Activated CD4-positive, alpha-beta T cell treated with anti-CD3 and anti-CD28 coated beads, Interleukin-2, amount 10 ng/mL, durations not matched to agents 7 days and 5 days (primary cell): ENCODE results near the gene BMAL1. TPM values are rescaled to one million over a fixed set of nuclear protein-coding genes. Genes with fewer than 3 reads are reported as not detected.

Source experiments
- CTCF ChIA-PET: fragments of 350-600 bp; sonication (Branson Sonifier 250); formaldehyde crosslinking; loops from one replicate; lab custom pipeline; 2021; ENCODE audit warnings: antibody characterized with exemption; lab: Charles Lee
- POLR2A ChIA-PET: fragments of 350-600 bp; sonication (Branson Sonifier 250); formaldehyde crosslinking; loops from one replicate; lab custom pipeline; 2021; ENCODE audit warnings: antibody characterized with exemption; lab: Charles Lee
- DNase-seq: peaks from one replicate; pipeline ENCODE4 v3.0.0-alpha.2; 2020
- H3K27ac Mint-ChIP-seq: one replicate; pipeline ENCODE4 v1.8.0; 2021; ENCODE audit warnings: mild to moderate bottlenecking, moderate library complexity, mixed read lengths
- H3K27me3 Mint-ChIP-seq: one replicate; pipeline ENCODE4 v1.8.0; 2021; ENCODE audit warnings: mixed read lengths
- H3K36me3 Mint-ChIP-seq: one replicate; pipeline ENCODE4 v1.8.0; 2021; ENCODE audit warnings: low read depth, mixed read lengths
- H3K4me1 Mint-ChIP-seq: one replicate; pipeline ENCODE4 v1.8.0; 2021; ENCODE audit warnings: mixed read lengths
- H3K4me3 Mint-ChIP-seq: one replicate; pipeline ENCODE4 v1.8.0; 2021; ENCODE audit warnings: mild to moderate bottlenecking, moderate library complexity, mixed read lengths
- H3K9me3 Mint-ChIP-seq: one replicate; pipeline ENCODE4 v1.8.0; 2021; ENCODE audit warnings: mixed read lengths
- total RNA-seq, 2 experiments: library from RNA; stranded (reverse); gene quantifications; one replicate each; pipeline ENCODE4 v1.2.3, GENCODE V29; 2021

The BMAL1 gene
- total RNA-seq, 2 experiments from 2014 or later, result 32.0 to 36.9 TPM

DNA sequence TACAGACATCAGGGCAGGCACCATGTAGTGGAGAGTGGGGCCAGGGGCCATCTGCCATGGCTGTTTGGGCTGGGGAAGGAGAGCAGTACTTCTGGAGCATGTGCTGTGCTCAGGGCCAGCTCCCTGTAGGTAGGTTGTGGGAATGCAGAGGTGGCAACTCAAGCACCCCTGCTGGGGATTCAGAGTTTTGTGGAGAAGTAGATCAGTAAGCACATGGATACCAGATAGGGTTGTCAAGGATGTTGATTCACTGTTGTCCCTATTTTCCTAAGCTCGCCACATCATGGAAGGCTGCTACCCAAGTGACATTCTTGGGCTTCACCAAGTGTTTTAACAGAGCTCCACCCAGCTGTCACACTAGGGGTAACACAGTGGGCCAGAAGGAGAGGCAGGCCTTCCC, 67.2 kb downstream of the BMAL1 start:
- Mint-ChIP-seq H3K4me1 (peaks cover 30% of the 10 kb centered on the region), H3K9me3 (no peaks in the 10 kb centered on the region), H3K27ac (no peak overlapping the region), H3K4me3 (no peak overlapping the region), H3K27me3 (no peaks in the 10 kb centered on the region), H3K36me3 (peaks cover 2% of the 10 kb centered on the region)
- POLR2A ChIA-PET, result no interaction called here
- DNase-seq, result no peak
- CTCF ChIA-PET, result interaction anchor here (0.6 to 1.7 kb wide), 5 partner anchors 9 to 161 kb away, joined by 3 to 4 read pairs (median 3); no protein-coding TSS in a partner anchor

- POLR2A ChIA-PET, result no interaction called here
- Mint-ChIP-seq H3K27ac (no peak overlapping the region), H3K4me3 (no peak overlapping the region), H3K36me3 (peaks cover 2% of the 10 kb centered on the region), H3K9me3 (no peaks in the 10 kb centered on the region), H3K4me1 (peaks cover 15% of the 10 kb centered on the region), H3K27me3 (no peaks in the 10 kb centered on the region)
- CTCF ChIA-PET, result interaction anchor here (1.1 kb wide), 1 partner anchor 96 kb away, joined by 3 read pairs; no protein-coding TSS in a partner anchor
- no peak for DNase-seq
Observed at GRCh38 chr11:13346470-13346869, 68.9 kb downstream of the BMAL1 start.

GRCh38 chr11:13347901-13348300, 70.3 kb downstream of the BMAL1 start:
- Mint-ChIP-seq H3K9me3 (no peaks in the 10 kb centered on the region), H3K27me3 (no peaks in the 10 kb centered on the region), H3K4me1 (peaks cover 15% of the 10 kb centered on the region), H3K27ac (peak overlapping the region; percentile 68), H3K36me3 (peaks cover 2% of the 10 kb centered on the region), H3K4me3 (no peak overlapping the region)
- no peak for DNase-seq
- ChIA-PET CTCF (interaction anchor here (1.2 kb wide), 1 partner anchor 9 kb away, joined by 4 read pairs; no protein-coding TSS in a partner anchor), POLR2A (no interaction called here)

DNA sequence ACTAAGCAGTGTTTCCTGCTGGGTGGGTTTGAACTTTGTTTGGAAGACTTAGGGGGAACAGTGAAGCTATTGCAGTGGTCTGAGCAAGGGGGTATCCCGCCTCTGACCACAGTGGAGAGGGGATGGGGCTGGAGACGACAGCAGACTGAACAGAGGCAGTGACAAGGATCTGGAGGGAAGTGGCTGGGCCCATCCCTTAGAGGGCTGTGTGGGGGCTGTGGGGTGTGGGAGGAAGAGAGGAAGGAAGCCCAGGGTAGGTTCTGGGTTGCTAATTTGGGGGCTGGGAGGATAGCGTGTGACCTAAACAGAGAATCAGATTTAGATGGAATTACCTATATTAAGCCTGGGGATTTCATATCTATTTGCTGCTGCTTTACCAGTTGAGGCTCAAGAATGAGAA, 70.7 kb downstream of the BMAL1 start:
- Mint-ChIP-seq H3K9me3 (no peaks in the 10 kb centered on the region), H3K27me3 (no peaks in the 10 kb centered on the region), H3K4me1 (peaks cover 16% of the 10 kb centered on the region), H3K4me3 (no peak overlapping the region), H3K36me3 (peaks cover 2% of the 10 kb centered on the region), H3K27ac (peak overlapping the region; percentile 68)
- ChIA-PET POLR2A (no interaction called here), CTCF (interaction anchor here (1.2 kb wide), 1 partner anchor 9 kb away, joined by 4 read pairs; no protein-coding TSS in a partner anchor)
- DNase-seq, result no peak

- POLR2A ChIA-PET, result no interaction called here
- no peaks in the 10 kb centered on the region for H3K9me3 Mint-ChIP-seq
- CTCF ChIA-PET, result interaction anchor here (0.9 to 1.5 kb wide), 2 partner anchors 10 to 14 kb away, joined by 3 to 9 read pairs; no protein-coding TSS in a partner anchor
Observed at GRCh38 chr11:13349046-13349445, 71.5 kb downstream of the BMAL1 start.

GRCh38 chr11:13349581-13349980, 72.0 kb downstream of the BMAL1 start:
- POLR2A ChIA-PET, result no interaction called here
- Mint-ChIP-seq H3K4me3 (no peak overlapping the region), H3K36me3 (no peaks in the 10 kb centered on the region), H3K27me3 (no peaks in the 10 kb centered on the region), H3K9me3 (no peaks in the 10 kb centered on the region), H3K27ac (no peak overlapping the region), H3K4me1 (peaks cover 18% of the 10 kb centered on the region)
- no peak for DNase-seq
- CTCF ChIA-PET, result interaction anchor here (0.9 to 1.5 kb wide), 2 partner anchors 10 to 14 kb away, joined by 3 to 9 read pairs; no protein-coding TSS in a partner anchor

More at GRCh38 chr11:13349046-13349445, 71.5 kb downstream of the BMAL1 start:
- H3K4me3 Mint-ChIP-seq, result no peak overlapping the region
- H3K36me3 Mint-ChIP-seq, result peaks cover under 1% of the 10 kb centered on the region
- H3K27ac Mint-ChIP-seq, result no peak overlapping the region
- H3K27me3 Mint-ChIP-seq, result no peaks in the 10 kb centered on the region
- H3K4me1 Mint-ChIP-seq, result peaks cover 15% of the 10 kb centered on the region
- no peak for DNase-seq

DNA sequence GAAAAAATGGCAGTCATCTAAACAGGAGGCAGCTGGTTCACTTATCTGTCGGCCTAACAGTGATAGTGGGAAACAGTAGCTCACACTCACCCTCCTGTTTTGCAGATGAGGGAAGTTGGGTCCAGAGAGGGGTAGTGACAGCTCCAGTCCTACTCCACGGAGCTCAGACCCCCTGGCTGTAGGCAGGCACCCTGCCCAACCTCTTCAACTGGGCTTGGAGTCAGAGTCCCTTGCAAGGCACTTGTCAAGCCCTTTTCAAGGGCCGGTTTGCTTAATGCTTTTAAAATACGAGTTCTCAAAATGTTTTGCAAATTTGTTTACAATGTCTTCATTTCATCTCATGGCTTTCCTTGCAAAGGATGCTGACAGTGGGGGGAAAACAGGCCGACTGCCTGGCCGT, 75.1 kb downstream of the BMAL1 start:
- H3K36me3 Mint-ChIP-seq, result peaks cover 11% of the 10 kb centered on the region
- no peak for DNase-seq
- H3K27ac Mint-ChIP-seq, result no peak overlapping the region
- no peaks in the 10 kb centered on the region for H3K9me3 Mint-ChIP-seq
- peaks cover 19% of the 10 kb centered on the region for H3K4me1 Mint-ChIP-seq
- ChIA-PET CTCF (interaction anchor here (1.5 to 2.2 kb wide), 3 partner anchors 13 to 49 kb away, joined by 3 to 6 read pairs (median 4); no protein-coding TSS in a partner anchor), POLR2A (no interaction called here)
- H3K27me3 Mint-ChIP-seq, result no peaks in the 10 kb centered on the region
- H3K4me3 Mint-ChIP-seq, result no peak overlapping the region

DNA sequence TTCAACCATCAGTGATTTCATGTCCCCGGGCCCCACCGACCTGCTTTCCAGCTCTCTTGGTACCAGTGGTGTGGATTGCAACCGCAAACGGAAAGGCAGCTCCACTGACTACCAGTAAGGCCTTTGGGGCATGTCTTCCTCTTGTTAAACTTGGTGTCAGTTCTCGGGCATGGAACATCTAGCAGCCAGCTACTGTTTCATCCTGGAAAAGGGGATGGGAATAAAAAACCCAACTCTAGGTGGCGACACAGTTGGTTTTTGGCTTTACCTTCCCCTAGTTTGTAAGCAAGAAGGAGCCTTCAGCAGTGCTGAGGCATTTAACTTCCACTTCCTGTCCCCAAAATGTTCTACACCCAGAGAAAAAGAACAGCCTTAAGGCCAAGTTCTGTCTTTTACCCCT, 76.7 kb downstream of the BMAL1 start:
- Mint-ChIP-seq H3K4me3 (no peak overlapping the region), H3K4me1 (peaks cover 9% of the 10 kb centered on the region), H3K27me3 (no peaks in the 10 kb centered on the region), H3K9me3 (no peaks in the 10 kb centered on the region), H3K27ac (no peak overlapping the region), H3K36me3 (peaks cover 13% of the 10 kb centered on the region)
- POLR2A ChIA-PET, result no interaction called here
- no peak for DNase-seq
- CTCF ChIA-PET, result interaction anchor here (0.6 to 1.4 kb wide), 3 partner anchors 9 to 58 kb away, joined by 3 read pairs; no protein-coding TSS in a partner anchor

DNA sequence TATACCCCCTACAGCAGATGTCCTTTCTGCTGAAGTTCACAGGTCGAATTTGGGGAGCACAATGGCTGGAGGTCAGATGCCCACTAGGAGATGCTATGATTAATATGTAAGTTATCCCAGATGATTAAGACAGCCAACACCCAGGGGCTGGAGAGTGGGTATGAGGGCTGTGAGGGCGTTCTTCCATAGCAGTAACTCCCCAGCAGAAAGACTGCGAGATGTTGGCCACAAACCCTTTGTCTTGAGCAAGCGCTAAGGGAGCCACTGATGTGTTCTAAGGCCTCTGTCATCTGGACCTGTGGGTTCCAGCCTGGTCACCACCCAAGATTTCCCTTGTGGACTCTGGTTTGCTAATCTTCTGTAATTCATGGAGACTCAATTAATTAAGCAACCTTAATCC, 77.6 kb downstream of the BMAL1 start:
- Mint-ChIP-seq H3K4me3 (no peak overlapping the region), H3K9me3 (no peaks in the 10 kb centered on the region), H3K36me3 (peaks cover 16% of the 10 kb centered on the region), H3K27me3 (no peaks in the 10 kb centered on the region), H3K4me1 (peaks cover 9% of the 10 kb centered on the region), H3K27ac (no peak overlapping the region)
- CTCF ChIA-PET, result interaction anchor here (0.9 to 1.4 kb wide), 2 partner anchors 11 to 59 kb away, joined by 3 to 4 read pairs; no protein-coding TSS in a partner anchor
- no peak for DNase-seq
- POLR2A ChIA-PET, result no interaction called here

GRCh38 chr11:13357232-13357631, 79.6 kb downstream of the BMAL1 start:
- no peaks in the 10 kb centered on the region for H3K27me3 Mint-ChIP-seq
- peaks cover 22% of the 10 kb centered on the region for H3K36me3 Mint-ChIP-seq
- peaks cover 9% of the 10 kb centered on the region for H3K4me1 Mint-ChIP-seq
- H3K9me3 Mint-ChIP-seq, result no peaks in the 10 kb centered on the region
- no peak for DNase-seq
- ChIA-PET CTCF (no interaction called here), POLR2A (no interaction called here)
- peak overlapping the region; percentile 19 for H3K27ac Mint-ChIP-seq
- no peak overlapping the region for H3K4me3 Mint-ChIP-seq

GRCh38 chr11:13358596-13359270, 81.1 kb downstream of the BMAL1 start:
- peaks cover 7% of the 10 kb centered on the region for H3K4me1 Mint-ChIP-seq
- no peaks in the 10 kb centered on the region for H3K9me3 Mint-ChIP-seq
- no peak for DNase-seq
- H3K27me3 Mint-ChIP-seq, result no peaks in the 10 kb centered on the region
- CTCF ChIA-PET, result interaction anchor here (0.7 to 1.1 kb wide), 2 partner anchors 9 to 153 kb away, joined by 3 read pairs; no protein-coding TSS in a partner anchor
- H3K27ac Mint-ChIP-seq, result no peak overlapping the region
- H3K4me3 Mint-ChIP-seq, result no peak overlapping the region
- POLR2A ChIA-PET, result interaction anchor here (0.6 kb wide), 1 partner anchor 14 kb away, joined by 6 read pairs; no protein-coding TSS in a partner anchor
- peaks cover 25% of the 10 kb centered on the region for H3K36me3 Mint-ChIP-seq

DNA sequence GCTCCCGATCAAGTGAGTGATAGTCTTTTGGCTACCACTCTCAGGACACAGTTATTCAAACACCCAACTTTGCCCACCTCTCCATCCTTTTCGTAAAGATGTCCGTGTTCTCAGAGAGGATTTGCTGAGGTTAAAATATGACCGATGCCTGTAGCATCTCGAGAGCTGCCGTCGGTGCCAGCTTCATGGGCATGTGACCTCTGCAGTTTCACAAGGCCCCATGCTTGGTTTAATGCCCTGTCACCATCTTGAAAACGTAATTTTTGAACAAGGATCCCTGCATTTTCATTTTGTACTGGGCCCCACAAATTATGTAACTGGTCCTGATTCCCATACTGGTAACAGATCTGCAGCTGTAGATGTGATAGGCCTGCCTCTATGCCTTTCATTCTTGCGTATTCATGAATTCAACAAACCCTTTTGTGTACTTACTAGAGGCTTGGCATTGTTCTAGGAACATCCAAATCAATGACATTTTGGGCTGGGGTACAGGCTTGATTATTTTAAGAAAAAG, 85.1 kb downstream of the BMAL1 start:
- no peaks in the 10 kb centered on the region for H3K27me3 Mint-ChIP-seq
- no peak overlapping the region for H3K4me3 Mint-ChIP-seq
- H3K27ac Mint-ChIP-seq, result no peak overlapping the region
- ChIA-PET POLR2A (no interaction called here), CTCF (no interaction called here)
- H3K4me1 Mint-ChIP-seq, result no peaks in the 10 kb centered on the region
- H3K36me3 Mint-ChIP-seq, result peaks cover 17% of the 10 kb centered on the region
- H3K9me3 Mint-ChIP-seq, result no peaks in the 10 kb centered on the region
- no peak for DNase-seq

DNA sequence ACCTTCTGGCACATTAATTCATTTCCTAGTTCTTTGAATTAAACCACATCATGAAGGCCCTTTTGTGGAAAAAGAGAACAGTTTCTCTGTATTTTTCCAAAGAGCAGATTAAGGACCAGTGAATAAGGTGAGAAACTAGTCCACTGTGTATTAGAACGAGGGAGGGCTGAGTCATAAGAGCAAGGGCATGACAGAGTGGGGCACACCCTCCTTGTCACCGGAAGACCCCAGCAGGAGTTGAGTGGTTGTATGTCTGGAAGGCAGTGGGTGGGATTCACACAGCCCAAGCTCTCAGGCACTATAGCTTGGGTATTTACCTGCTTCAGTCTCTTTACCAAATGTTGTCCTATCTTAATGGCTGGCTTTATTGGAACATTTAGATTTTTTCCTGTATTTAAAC, 86.8 kb downstream of the BMAL1 start:
- peaks cover 21% of the 10 kb centered on the region for H3K36me3 Mint-ChIP-seq
- no peak for DNase-seq
- CTCF ChIA-PET, result no interaction called here
- no peaks in the 10 kb centered on the region for H3K9me3 Mint-ChIP-seq
- POLR2A ChIA-PET, result no interaction called here
- H3K27me3 Mint-ChIP-seq, result no peaks in the 10 kb centered on the region
- H3K4me3 Mint-ChIP-seq, result no peak overlapping the region
- H3K4me1 Mint-ChIP-seq, result no peaks in the 10 kb centered on the region
- H3K27ac Mint-ChIP-seq, result no peak overlapping the region
